GM19452 (cell line): ENCODE results near the gene AK9.
"Not testable (repeated sequence)": the region's sequence is repeated elsewhere in the genome, so short reads cannot be mapped to it uniquely, and the experiment has no call there.

Experiments used
- ATAC-seq: cut with Tn5 transposase; IDR thresholded peaks from one replicate; pipeline ENCODE4 v1.9.1; 2021; ENCODE audit not compliant: unreplicated experiment

Gene AK9

DNA sequence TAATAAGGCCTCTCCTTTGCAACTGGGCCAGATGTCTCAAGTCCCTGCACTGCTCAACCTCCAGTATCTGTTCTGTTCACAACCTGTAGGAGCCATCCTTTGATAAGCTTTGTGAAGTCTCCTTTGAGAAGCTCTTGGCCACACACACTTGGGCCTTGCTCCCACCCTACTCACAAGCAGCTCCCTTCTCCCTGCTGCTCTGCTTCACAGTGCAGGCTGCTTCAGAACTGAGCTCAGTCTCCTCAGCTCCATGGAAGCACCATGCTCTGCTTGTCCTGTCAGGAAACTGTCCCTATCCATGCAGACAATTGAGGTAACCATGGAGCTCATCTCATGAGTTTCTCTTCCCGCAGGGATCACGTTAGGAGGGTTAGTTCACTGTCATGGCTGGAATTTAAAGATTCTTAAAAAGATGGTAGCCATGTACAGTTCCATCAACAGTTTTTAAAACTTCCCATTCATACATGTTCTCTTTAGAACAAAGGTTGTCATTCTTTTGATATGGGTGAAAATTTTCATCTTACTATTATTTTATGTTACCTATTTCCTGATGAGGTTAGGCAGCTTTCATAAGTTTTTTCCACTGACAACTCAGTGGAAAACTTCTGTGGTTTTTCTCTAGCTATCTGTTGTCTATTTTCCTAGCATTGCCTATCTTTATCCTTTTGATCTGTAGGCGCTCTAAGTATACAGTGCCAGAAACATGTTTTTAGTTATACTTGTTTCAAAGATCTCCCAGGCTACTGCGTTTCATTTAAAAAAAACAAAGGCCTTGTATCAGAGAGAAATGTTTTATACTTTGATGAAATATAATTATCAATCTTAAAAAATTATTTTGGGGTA lies 62.6 kb downstream of the AK9 start:
- no peak for ATAC-seq

DNA sequence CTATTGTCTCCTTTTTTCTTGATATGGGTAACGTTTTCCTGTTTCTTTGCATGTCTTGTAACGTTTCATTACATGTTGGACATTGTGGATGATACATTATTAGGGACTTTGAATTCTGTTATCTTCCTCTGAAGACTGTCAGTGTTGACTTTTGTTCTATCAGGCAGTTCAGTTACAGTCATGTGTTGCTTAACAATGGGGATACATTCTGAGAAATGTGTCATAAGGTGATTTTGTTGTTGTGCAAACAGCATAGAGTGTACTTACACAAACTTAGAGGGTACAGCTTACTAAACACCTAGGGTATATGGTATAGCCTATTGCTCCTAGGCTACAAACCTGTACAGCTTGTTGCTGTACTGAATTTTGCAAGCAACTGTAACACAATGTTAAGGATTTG lies 64.7 kb downstream of the AK9 start:
- ATAC-seq = no peak

DNA sequence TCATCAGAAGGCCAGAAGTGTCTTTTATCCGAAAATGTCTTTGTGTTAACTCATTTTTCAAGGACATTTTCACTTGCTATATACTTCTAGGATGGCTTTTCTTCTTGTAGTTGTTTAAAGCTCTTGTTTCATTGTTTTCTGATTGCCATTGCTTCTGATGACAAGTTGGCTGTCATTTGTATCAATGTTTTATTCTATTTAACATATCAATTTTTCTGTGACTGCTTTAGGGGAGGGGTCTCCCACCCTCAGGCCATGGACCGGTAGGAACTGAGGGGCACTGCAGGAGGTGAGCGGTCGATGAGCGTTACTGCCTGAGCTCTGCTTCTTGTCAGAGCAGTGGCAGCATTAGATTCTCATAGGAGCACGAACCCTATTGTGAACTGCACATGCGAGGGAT lies 65.8 kb downstream of the AK9 start:
- no peak for ATAC-seq

DNA sequence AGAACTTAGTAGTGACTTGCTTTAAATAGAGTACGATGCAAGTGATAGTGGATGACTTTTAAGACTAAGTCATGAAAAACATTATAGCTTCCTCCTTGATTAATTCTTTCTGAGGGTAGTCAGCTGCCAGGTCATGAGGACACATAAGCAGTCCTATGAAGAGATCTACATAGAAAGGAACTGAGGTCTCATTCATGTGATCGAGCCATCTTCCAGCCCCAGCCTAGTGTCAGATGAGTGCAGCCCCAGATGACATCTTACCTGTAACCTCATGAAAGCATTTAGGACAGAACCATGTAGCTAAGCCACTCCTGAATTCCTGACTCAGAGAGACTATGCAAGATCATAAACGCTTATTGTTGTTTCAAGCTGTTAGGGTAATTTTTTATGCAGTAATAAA lies 67.7 kb downstream of the AK9 start:
- ATAC-seq = no peak

- no peak for ATAC-seq
Measured at GRCh38 chr6:109612268-109612667, 78.7 kb downstream of the AK9 start.

DNA sequence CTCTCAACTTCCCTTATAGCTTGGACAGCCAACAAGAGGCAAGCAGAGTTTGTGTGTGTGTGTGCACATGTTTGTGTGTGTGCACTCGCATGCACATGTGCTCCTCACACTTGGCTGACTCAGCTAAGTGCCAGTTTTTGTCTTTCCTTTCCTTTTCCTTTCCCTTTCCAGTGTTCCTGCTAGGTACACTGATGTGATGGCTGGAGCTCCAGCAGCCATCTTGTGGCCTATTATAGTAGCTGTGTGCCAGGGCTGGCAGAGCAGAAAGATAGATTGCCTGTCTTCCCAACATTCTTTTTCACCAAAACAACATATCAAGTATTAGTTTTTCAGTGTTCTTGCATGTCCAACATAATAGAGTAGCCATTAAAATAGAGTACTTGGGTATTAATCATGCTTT lies 79.5 kb downstream of the AK9 start:
- no peak for ATAC-seq

- no peak for ATAC-seq
Measured at GRCh38 chr6:109610590-109610989, 80.4 kb downstream of the AK9 start.

DNA sequence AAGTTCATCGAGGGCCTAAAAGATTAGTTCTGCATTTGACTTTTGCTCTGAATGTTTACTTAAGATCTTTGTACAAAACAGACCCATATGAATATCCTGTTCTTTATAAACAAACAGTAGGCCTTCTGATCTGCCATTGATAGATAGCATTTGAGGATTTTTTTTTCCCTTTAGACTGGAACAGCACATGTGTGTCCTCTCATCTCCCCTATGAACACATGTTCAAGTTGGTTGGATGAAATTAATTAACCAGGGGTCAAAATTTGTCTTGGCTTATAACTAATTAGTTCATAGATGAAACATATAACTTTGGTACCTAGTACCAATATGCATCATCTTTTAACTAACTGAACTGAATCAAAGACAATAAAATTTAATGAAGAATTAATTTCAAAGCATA lies 81.3 kb downstream of the AK9 start:
- no peak for ATAC-seq

- ATAC-seq = no peak
Measured at GRCh38 chr6:109606359-109606758, 84.6 kb downstream of the AK9 start.

DNA sequence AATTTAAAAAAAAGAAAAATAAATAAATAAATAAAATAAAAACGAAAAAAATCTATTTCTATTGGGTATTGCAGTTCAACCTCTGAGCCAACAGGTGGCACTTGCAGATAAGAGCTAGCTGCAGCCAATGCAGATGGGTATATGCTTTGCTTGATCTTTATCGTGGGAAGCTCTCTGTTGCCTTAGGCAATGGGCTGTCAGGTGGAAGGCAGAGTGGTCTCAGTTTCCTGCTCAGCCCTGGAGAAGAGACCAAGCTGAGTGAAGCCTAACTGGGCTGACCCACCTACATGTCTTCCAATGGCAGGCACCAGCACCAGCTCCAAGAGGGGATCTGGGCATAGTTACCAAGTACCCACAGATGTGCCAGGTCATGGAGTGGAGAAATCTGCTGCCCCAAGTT lies 95.0 kb downstream of the AK9 start:
- ATAC-seq = no peak

DNA sequence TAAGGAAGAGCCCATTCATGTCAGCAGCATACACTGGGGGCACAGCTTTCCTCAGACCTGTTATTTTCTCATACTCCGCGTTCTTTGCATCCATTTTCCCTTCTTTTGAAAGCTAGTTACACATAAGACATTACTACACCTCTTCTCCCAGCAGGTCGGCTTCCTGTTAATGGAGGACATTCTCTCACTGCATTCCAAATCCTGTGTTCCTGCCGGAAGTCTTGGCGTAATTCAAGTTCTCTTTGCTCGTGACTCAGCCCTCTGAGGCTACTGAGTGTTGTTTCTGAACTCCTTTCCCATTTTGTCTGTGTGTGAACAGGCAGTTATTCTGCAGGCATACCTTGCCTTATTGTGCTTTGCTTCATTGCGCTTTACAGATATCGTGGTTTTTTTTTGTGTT lies 110.5 kb downstream of the AK9 start:
- no peak for ATAC-seq

- peak; percentile 72 for ATAC-seq
Measured at GRCh38 chr6:109579361-109579760, 111.6 kb downstream of the AK9 start.

GRCh38 chr6:109569901-109570300 lies 121.1 kb downstream of the AK9 start:
- ATAC-seq = not testable (repeated sequence)

DNA sequence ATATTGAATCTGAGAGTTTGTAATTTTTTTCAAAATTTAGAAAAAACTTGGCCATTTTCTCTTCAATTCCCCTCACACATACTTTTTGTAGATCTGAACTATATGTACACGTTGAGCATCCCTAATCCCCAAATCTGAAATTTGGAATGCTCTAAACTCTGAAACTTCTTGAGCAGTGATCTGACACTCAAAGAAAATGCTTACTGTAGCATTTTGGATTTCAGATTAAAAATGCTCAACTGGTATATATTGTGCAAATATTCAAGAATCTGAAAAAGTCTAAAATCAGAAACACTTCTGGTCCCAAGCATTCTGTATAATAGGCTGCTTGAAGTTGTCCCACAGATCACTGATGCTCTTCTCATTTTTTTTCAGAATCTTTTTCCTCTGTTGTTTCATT lies 129.2 kb downstream of the AK9 start:
- no peak for ATAC-seq

GRCh38 chr6:109531446-109531845 lies 159.6 kb downstream of the AK9 start:
- no peak for ATAC-seq

DNA sequence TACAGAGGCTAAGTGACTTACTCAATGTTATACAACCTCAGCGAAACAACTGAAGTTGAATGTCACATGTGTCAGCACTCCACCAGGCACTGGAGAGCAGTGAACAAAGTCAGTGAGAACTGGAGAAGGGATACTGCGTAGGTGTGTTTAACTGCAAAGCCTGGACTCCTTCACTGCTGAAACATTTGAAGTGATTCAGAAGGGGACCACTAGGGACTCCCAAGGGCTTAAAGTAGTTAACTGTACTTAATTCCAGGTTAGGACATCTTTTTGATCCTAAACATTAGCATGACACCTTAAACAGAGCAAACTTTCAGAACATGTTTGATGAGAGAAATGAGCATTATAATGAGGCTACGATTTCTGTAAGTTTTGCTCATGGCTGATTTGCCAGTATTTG lies 163.0 kb downstream of the AK9 start:
- no peak for ATAC-seq

GRCh38 chr6:109526905-109527628 lies 163.9 kb downstream of the AK9 start:
- ATAC-seq = no peak

GRCh38 chr6:109524129-109524528 lies 166.9 kb downstream of the AK9 start:
- ATAC-seq = no peak

GRCh38 chr6:109523478-109523877 lies 167.5 kb downstream of the AK9 start:
- no peak for ATAC-seq

- no peak for ATAC-seq
Measured at GRCh38 chr6:109521080-109521479, 169.9 kb downstream of the AK9 start.

GRCh38 chr6:109519647-109520046 lies 171.4 kb downstream of the AK9 start:
- not testable (repeated sequence) for ATAC-seq

DNA sequence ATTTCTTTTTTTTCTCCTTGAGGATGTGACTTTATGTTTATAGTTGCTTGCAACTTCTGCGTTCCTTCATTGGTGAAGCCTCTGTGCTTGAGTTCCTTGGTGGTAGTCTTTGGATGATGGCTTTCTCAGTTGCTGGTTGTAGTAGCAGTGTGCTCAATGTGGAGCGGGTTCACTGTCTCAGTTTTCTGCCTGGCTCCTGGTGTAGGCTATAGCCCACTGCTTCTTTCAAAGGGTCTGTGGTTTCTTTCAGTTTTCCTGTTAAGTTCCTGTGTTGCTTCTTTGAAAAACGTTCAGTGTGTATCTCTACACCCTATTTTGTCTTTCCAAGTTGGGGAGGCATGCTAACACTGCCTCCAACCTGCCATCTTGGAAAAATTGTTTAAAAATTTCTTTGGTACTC lies 174.1 kb downstream of the AK9 start:
- no peak for ATAC-seq
